Endothelial cell of umbilical vein (primary cell): ENCODE results near the gene COPS2. TPM values are rescaled to one million over a fixed set of nuclear protein-coding genes. Genes with fewer than 3 reads are reported as not detected.

ENCODE experiments used
- BruUV-seq: library from RNA; stranded (reverse); fragments of 400-500 nt; replicated peaks from 2 replicates; lab custom pipeline; 2021; lab: Mats Ljungman, UMichigan
- CTCF ChIA-PET: fragments of 300-600, 350-600 bp; sonication (Branson Sonifier 250); formaldehyde crosslinking; loops from one replicate; lab custom pipeline; 2021; ENCODE audit warnings: antibody characterized with exemption, inconsistent platforms; lab: Charles Lee
- POLR2A ChIA-PET: fragments of 300-600, 350-600 bp; sonication (Branson Sonifier 250); formaldehyde crosslinking; loops from one replicate; lab custom pipeline; 2021; ENCODE audit warnings: antibody characterized with exemption, inconsistent platforms; lab: Charles Lee
- DNase-seq: peaks from one replicate; pipeline ENCODE4 v3.0.0-alpha.2; 2011; ENCODE audit warnings: low read depth, low spot score
- FAIRE-seq: peaks from 2 replicates; lab custom pipeline; 2011; peaks lifted over from hg19 to GRCh38; lab: Jason Lieb, UNC
- H2AFZ ChIP-seq: 2 replicates; pipeline ENCODE4 v1.6.0; 2012; ENCODE audit warnings: low read depth, low read length, control low read depth, inconsistent platforms
- H3K27ac ChIP-seq: 2 replicates; pipeline ENCODE4 v1.5.1; 2011; ENCODE audit warnings: low read depth, mild to moderate bottlenecking, control low read depth, low read length, moderate library complexity; ENCODE audit not compliant: insufficient read depth
- H3K27me3 ChIP-seq, 2 experiments: 2 replicates each; pipeline versions ENCODE4 v1.6.0 to v1.6.1; 2011; ENCODE audit warnings: low read length in 2 of 2, mixed read lengths in 1 of 2; ENCODE audit not compliant: control insufficient read depth in 2 of 2, insufficient read depth in 2 of 2
- H3K36me3 ChIP-seq, 2 experiments: 2 replicates in 1 of 2; 3 replicates in 1 of 2; pipeline ENCODE4 v1.5.1; 2011; ENCODE audit warnings: low read length in 2 of 2, mild to moderate bottlenecking in 1 of 2, moderate library complexity in 1 of 2; ENCODE audit not compliant: control insufficient read depth in 2 of 2, insufficient read depth in 2 of 2; ENCODE audit errors: extremely low read depth in 1 of 2
- H3K4me1 ChIP-seq: 3 replicates; pipeline ENCODE4 v1.5.1; 2011; ENCODE audit warnings: mild to moderate bottlenecking, low read length; ENCODE audit not compliant: control insufficient read depth, insufficient read depth; ENCODE audit errors: extremely low read depth
- H3K4me2 ChIP-seq: 2 replicates; pipeline ENCODE4 v1.6.1; 2011; ENCODE audit warnings: low read length, control low read depth, mixed read lengths; ENCODE audit not compliant: insufficient read depth
- H3K4me3 ChIP-seq, 3 experiments: fragments of 200-600 bp in 1 of 3; sonication (generic), shearing (Covaris generic) in 1 of 3; replicated peaks in 1 of 3; 2 replicates each; pipeline ENCODE4 v1.5.1; 2011 to 2016; ENCODE audit warnings: control low read depth in 3 of 3, low read length in 3 of 3, mild to moderate bottlenecking in 2 of 3, inconsistent platforms in 1 of 3, low read depth in 1 of 3, moderate library complexity in 1 of 3; ENCODE audit not compliant: insufficient read depth in 1 of 3
- H3K79me2 ChIP-seq: 2 replicates; pipeline ENCODE4 v1.6.0; 2012; ENCODE audit warnings: low read length, inconsistent platforms; ENCODE audit not compliant: control insufficient read depth, insufficient read depth
- H3K9ac ChIP-seq: replicated peaks from 2 replicates; pipeline ENCODE3; 2011; ENCODE audit warnings: low read length, control low read depth; ENCODE audit not compliant: insufficient read depth; ENCODE audit errors: extremely low read depth
- H3K9me1 ChIP-seq: replicated peaks from 3 replicates; pipeline ENCODE4 v1.6.0; 2011; ENCODE audit warnings: mild to moderate bottlenecking, low read length; ENCODE audit not compliant: control insufficient read depth, insufficient read depth; ENCODE audit errors: extremely low read depth
- H3K9me3 ChIP-seq: replicated peaks from 2 replicates; pipeline ENCODE4 v1.5.1; 2012; ENCODE audit warnings: low read length, inconsistent platforms; ENCODE audit not compliant: control insufficient read depth, insufficient read depth
- H4K20me1 ChIP-seq: replicated peaks from 2 replicates; pipeline ENCODE3; 2011; ENCODE audit warnings: mild to moderate bottlenecking, low read length; ENCODE audit not compliant: control insufficient read depth, insufficient read depth; ENCODE audit errors: extremely low read depth
- CTCF ChIP-seq, 2 donors: IDR thresholded peaks; 1 replicate in 1 of 2; 2 replicates in 1 of 2; pipeline ENCODE4 v1.5.1; 2011; ENCODE audit warnings: low read length in 2 of 2, mild to moderate bottlenecking in 2 of 2, moderate library complexity in 2 of 2, control low read depth in 1 of 2, inconsistent platforms in 1 of 2, low read depth in 1 of 2; ENCODE audit not compliant: insufficient read depth in 1 of 2; ENCODE audit errors: extremely low read depth in 1 of 2
- EZH2 ChIP-seq: IDR thresholded peaks from 2 replicates; pipeline ENCODE4 v1.6.1; 2012; ENCODE audit warnings: borderline replicate concordance, low read depth, mild to moderate bottlenecking, moderate library complexity, low read length, inconsistent platforms; ENCODE audit not compliant: severe bottlenecking
- FOS ChIP-seq: IDR thresholded peaks from 2 replicates; pipeline ENCODE4 v1.6.1; 2011; ENCODE audit warnings: mild to moderate bottlenecking, low read length, moderate library complexity, borderline replicate concordance; ENCODE audit not compliant: insufficient read depth
- GATA2 ChIP-seq: IDR thresholded peaks from 2 replicates; pipeline ENCODE4 v1.7.0; 2011; ENCODE audit warnings: low read depth, mild to moderate bottlenecking, moderate library complexity, mixed read lengths, low read length; ENCODE audit not compliant: insufficient read length, insufficient read depth
- JUN ChIP-seq: IDR thresholded peaks from 2 replicates; pipeline ENCODE4 v1.6.1; 2011; ENCODE audit warnings: borderline replicate concordance, low read depth; ENCODE audit not compliant: insufficient read length, insufficient read depth
- MAX ChIP-seq: IDR thresholded peaks from 2 replicates; pipeline ENCODE4 v1.6.1; 2011; ENCODE audit not compliant: insufficient read depth, insufficient read length
- MYC ChIP-seq: IDR thresholded peaks from one replicate; pipeline ENCODE4 v1.6.1; 2011; ENCODE audit warnings: mild to moderate bottlenecking, low read depth, low read length
- POLR2A ChIP-seq: IDR thresholded peaks from 2 replicates; pipeline ENCODE4 v1.6.1; 2012; ENCODE audit warnings: low read depth, mild to moderate bottlenecking, control low read depth, low read length
- POLR2AphosphoS5 ChIP-seq: IDR thresholded peaks from 2 replicates; pipeline ENCODE4 v1.6.1; 2012; ENCODE audit warnings: low read depth, mild to moderate bottlenecking, control low read depth, low read length, moderate library complexity; ENCODE audit not compliant: insufficient read depth
- dilution Hi-C: fragments of 300-500 bp; cut with MboI; formaldehyde crosslinking; loops from one replicate; pipeline ENCODE4 v1.15.0; 2019; ENCODE audit warnings: low sequenced_read_pairs; ENCODE audit not compliant: extremely low pct_ligation_motif_present
- intact Hi-C: fragments of 100-400 bp; cut with micrococcal nuclease; formaldehyde crosslinking; loops from one replicate; pipeline ENCODE4 v1.10.0; 2022
- polyA plus RNA-seq, 4 experiments: library from polyadenylated mRNA; depleted of rRNA in 3 of 4; stranded (reverse) in 3 of 4; unstranded in 1 of 4; fragments of >200 nt; gene quantifications; 2 replicates each; pipeline versions ENCODE4 v1.2.1 to v1.2.3, GENCODE V29; 2011 to 2012; ENCODE audit warnings: missing spikeins in 1 of 4
- total RNA-seq: library from RNA; stranded (reverse); gene quantifications from 2 replicates; pipeline ENCODE4 v1.2.3, GENCODE V29; 2021

Gene COPS2
- total and polyA plus RNA-seq, 2 donors (not counting 3 experiments of a cell fraction or from before 2014, with no cell fraction given), result 20.2 to 79.3 TPM

GRCh38 chr15:49115062-49115461 lies 40.3 kb downstream of the COPS2 start:
- no peaks in the 10 kb centered on the region for H3K27me3 ChIP-seq
- no peak overlapping the region for H3K27ac ChIP-seq
- DNase-seq, result no peak
- H4K20me1 ChIP-seq, result no peaks in the 10 kb centered on the region
- TF ChIP-seq FOS, result no peak
- TF ChIP-seq JUN, result no peak
- no peak for TF ChIP-seq MYC
- no peak for TF ChIP-seq MAX
- TF ChIP-seq CTCF (IDR thresholded peaks at IDR 0.05; ENCODE audit: extremely low read depth in 1 of 2, insufficient read depth in 1 of 2, low read depth in 1 of 2, low read length in 2 of 2), result no peak
- TF ChIP-seq POLR2AphosphoS5, result no peak
- TF ChIP-seq GATA2, result no peak
- TF ChIP-seq EZH2, result no peak
- no peak for TF ChIP-seq POLR2A
- dilution Hi-C loops (no loop called here), intact Hi-C loops (no loop called here)
- no peaks in the 10 kb centered on the region for H3K4me1 ChIP-seq
- no peak overlapping the region for H3K4me2 ChIP-seq
- no peaks in the 10 kb centered on the region for H3K9me1 ChIP-seq
- peaks cover 3% of the 10 kb centered on the region for H3K79me2 ChIP-seq
- BruUV-seq, result no TSS peak
- no peak overlapping the region for H3K4me3 ChIP-seq
- H3K9me3 ChIP-seq, result no peaks in the 10 kb centered on the region
- H3K36me3 ChIP-seq, result peaks cover 2 to 3% of the 10 kb centered on the region in 2 experiments
- ChIA-PET POLR2A (no interaction called here), CTCF (no interaction called here)
- no peak overlapping the region for H3K9ac ChIP-seq
- H2AFZ ChIP-seq, result no peak overlapping the region
- no peak for FAIRE-seq
